Activated T-helper 17 cell treated with anti-CD3 and anti-CD28 coated beads, Interleukin-2, amount 50 U/mL, for 72 hours (primary cell): Measurements from ENCODE around the gene LRRC30. TPM values are rescaled to one million over a fixed set of nuclear protein-coding genes. Genes with fewer than 3 reads are reported as not detected.

Source experiments
- ATAC-seq: fragments of 150-1000 bp; cut with Tn5 transposase; replicated peaks from 2 replicates; pipeline ENCODE4 v1.10.0; 2021; ENCODE audit warnings: mild to moderate bottlenecking, moderate library complexity
- H3K27ac Mint-ChIP-seq: one replicate; pipeline ENCODE4 v1.8.0; 2022; ENCODE audit warnings: mixed read lengths
- H3K27me3 Mint-ChIP-seq: one replicate; pipeline ENCODE4 v1.8.0; 2022; ENCODE audit warnings: mixed read lengths
- H3K36me3 Mint-ChIP-seq: one replicate; pipeline ENCODE4 v1.8.0; 2022; ENCODE audit warnings: low read depth, mild to moderate bottlenecking, mixed read lengths
- H3K4me1 Mint-ChIP-seq: one replicate; pipeline ENCODE4 v1.8.0; 2022; ENCODE audit warnings: mixed read lengths
- H3K4me3 Mint-ChIP-seq: one replicate; pipeline ENCODE4 v1.8.0; 2022; ENCODE audit warnings: mild to moderate bottlenecking, mixed read lengths
- H3K9me3 Mint-ChIP-seq: one replicate; pipeline ENCODE4 v1.8.0; 2022; ENCODE audit warnings: mixed read lengths
- total RNA-seq, 2 donors: library from RNA; stranded (reverse); gene quantifications; one replicate each; pipeline ENCODE4 v1.2.3, GENCODE V29; 2022

LRRC30 gene
- total RNA-seq, 2 donors from 2014 or later, result not detected

GRCh38 chr18:7224198-7224597 lies 6.7 kb upstream of the LRRC30 start:
- ATAC-seq, result no peak
- no peaks in the 10 kb centered on the region for H3K27me3 Mint-ChIP-seq
- H3K4me3 Mint-ChIP-seq, result no peak overlapping the region
- H3K27ac Mint-ChIP-seq, result no peak overlapping the region
- no peaks in the 10 kb centered on the region for H3K9me3 Mint-ChIP-seq
- no peaks in the 10 kb centered on the region for H3K4me1 Mint-ChIP-seq
- no peaks in the 10 kb centered on the region for H3K36me3 Mint-ChIP-seq

- Mint-ChIP-seq H3K27me3 (no peaks in the 10 kb centered on the region), H3K4me3 (no peak overlapping the region), H3K27ac (no peak overlapping the region), H3K4me1 (no peaks in the 10 kb centered on the region), H3K36me3 (no peaks in the 10 kb centered on the region), H3K9me3 (no peaks in the 10 kb centered on the region)
- no peak for ATAC-seq
These were observed 1.3 kb downstream of the LRRC30 start for GRCh38 chr18:7232218-7232617.

GRCh38 chr18:7233134-7233810 lies 2.4 kb downstream of the LRRC30 start:
- Mint-ChIP-seq H3K9me3 (no peaks in the 10 kb centered on the region), H3K27ac (no peak overlapping the region), H3K4me3 (no peak overlapping the region), H3K36me3 (no peaks in the 10 kb centered on the region), H3K4me1 (no peaks in the 10 kb centered on the region), H3K27me3 (no peaks in the 10 kb centered on the region)
- ATAC-seq, result no peak

GRCh38 chr18:7234091-7234490 lies 3.2 kb downstream of the LRRC30 start:
- H3K27ac Mint-ChIP-seq, result no peak overlapping the region
- no peak overlapping the region for H3K4me3 Mint-ChIP-seq
- no peak for ATAC-seq
- H3K36me3 Mint-ChIP-seq, result no peaks in the 10 kb centered on the region
- no peaks in the 10 kb centered on the region for H3K27me3 Mint-ChIP-seq
- H3K4me1 Mint-ChIP-seq, result no peaks in the 10 kb centered on the region
- peaks cover 3% of the 10 kb centered on the region for H3K9me3 Mint-ChIP-seq

- no peak for ATAC-seq
- H3K4me1 Mint-ChIP-seq, result no peaks in the 10 kb centered on the region
- no peak overlapping the region for H3K27ac Mint-ChIP-seq
- no peak overlapping the region for H3K4me3 Mint-ChIP-seq
- no peaks in the 10 kb centered on the region for H3K27me3 Mint-ChIP-seq
- H3K9me3 Mint-ChIP-seq, result peaks cover 3% of the 10 kb centered on the region
- no peaks in the 10 kb centered on the region for H3K36me3 Mint-ChIP-seq
These were observed 4.1 kb downstream of the LRRC30 start for GRCh38 chr18:7234956-7235355.

- H3K27ac Mint-ChIP-seq, result no peak overlapping the region
- peaks cover 9% of the 10 kb centered on the region for H3K9me3 Mint-ChIP-seq
- H3K27me3 Mint-ChIP-seq, result no peaks in the 10 kb centered on the region
- no peaks in the 10 kb centered on the region for H3K4me1 Mint-ChIP-seq
- ATAC-seq, result no peak
- no peaks in the 10 kb centered on the region for H3K36me3 Mint-ChIP-seq
- H3K4me3 Mint-ChIP-seq, result no peak overlapping the region
These were observed 5.2 kb downstream of the LRRC30 start for GRCh38 chr18:7236072-7236471.

- Mint-ChIP-seq H3K36me3 (no peaks in the 10 kb centered on the region), H3K27me3 (no peaks in the 10 kb centered on the region)
- no peak for ATAC-seq
These were observed 6.0 kb downstream of the LRRC30 start for GRCh38 chr18:7236933-7237332.

GRCh38 chr18:7237673-7238272 lies 6.9 kb downstream of the LRRC30 start:
- Mint-ChIP-seq H3K27me3 (no peaks in the 10 kb centered on the region), H3K36me3 (no peaks in the 10 kb centered on the region), H3K4me1 (no peaks in the 10 kb centered on the region), H3K9me3 (peaks cover 9% of the 10 kb centered on the region), H3K27ac (no peak overlapping the region), H3K4me3 (no peak overlapping the region)
- no peak for ATAC-seq

More at GRCh38 chr18:7236933-7237332, 6.0 kb downstream of the LRRC30 start:
- Mint-ChIP-seq H3K9me3 (peaks cover 9% of the 10 kb centered on the region), H3K27ac (no peak overlapping the region), H3K4me3 (no peak overlapping the region), H3K4me1 (no peaks in the 10 kb centered on the region)

- Mint-ChIP-seq H3K27me3 (no peaks in the 10 kb centered on the region), H3K36me3 (no peaks in the 10 kb centered on the region), H3K4me1 (no peaks in the 10 kb centered on the region), H3K4me3 (no peak overlapping the region), H3K27ac (no peak overlapping the region), H3K9me3 (peaks cover 9% of the 10 kb centered on the region)
- no peak for ATAC-seq
These were observed 12.0 kb downstream of the LRRC30 start for GRCh38 chr18:7242926-7243325.

- Mint-ChIP-seq H3K4me1 (no peaks in the 10 kb centered on the region), H3K27ac (no peak overlapping the region), H3K9me3 (no peaks in the 10 kb centered on the region), H3K4me3 (no peak overlapping the region), H3K27me3 (no peaks in the 10 kb centered on the region), H3K36me3 (no peaks in the 10 kb centered on the region)
- ATAC-seq, result no peak
These were observed 18.0 kb downstream of the LRRC30 start for GRCh38 chr18:7248877-7249276.

GRCh38 chr18:7254163-7254562 lies 23.3 kb downstream of the LRRC30 start:
- Mint-ChIP-seq H3K4me3 (no peak overlapping the region), H3K27ac (no peak overlapping the region), H3K4me1 (no peaks in the 10 kb centered on the region), H3K27me3 (no peaks in the 10 kb centered on the region), H3K36me3 (no peaks in the 10 kb centered on the region), H3K9me3 (no peaks in the 10 kb centered on the region)
- ATAC-seq, result no peak

- Mint-ChIP-seq H3K4me3 (no peak overlapping the region), H3K27me3 (no peaks in the 10 kb centered on the region), H3K4me1 (no peaks in the 10 kb centered on the region), H3K36me3 (no peaks in the 10 kb centered on the region), H3K9me3 (no peaks in the 10 kb centered on the region), H3K27ac (no peak overlapping the region)
- no peak for ATAC-seq
These were observed 24.2 kb downstream of the LRRC30 start for GRCh38 chr18:7255054-7255453.

GRCh38 chr18:7255643-7256042 lies 24.8 kb downstream of the LRRC30 start:
- ATAC-seq, result no peak
- H3K4me3 Mint-ChIP-seq, result no peak overlapping the region
- no peaks in the 10 kb centered on the region for H3K36me3 Mint-ChIP-seq
- H3K27ac Mint-ChIP-seq, result no peak overlapping the region
- H3K27me3 Mint-ChIP-seq, result no peaks in the 10 kb centered on the region
- no peaks in the 10 kb centered on the region for H3K9me3 Mint-ChIP-seq
- no peaks in the 10 kb centered on the region for H3K4me1 Mint-ChIP-seq

- Mint-ChIP-seq H3K4me3 (no peak overlapping the region), H3K36me3 (no peaks in the 10 kb centered on the region), H3K27ac (no peak overlapping the region), H3K27me3 (no peaks in the 10 kb centered on the region), H3K9me3 (no peaks in the 10 kb centered on the region), H3K4me1 (no peaks in the 10 kb centered on the region)
- no peak for ATAC-seq
These were observed 25.9 kb downstream of the LRRC30 start for GRCh38 chr18:7256618-7257425.

GRCh38 chr18:7257426-7257740 lies 26.5 kb downstream of the LRRC30 start:
- no peak for ATAC-seq
- Mint-ChIP-seq H3K27ac (no peak overlapping the region), H3K27me3 (no peaks in the 10 kb centered on the region), H3K9me3 (no peaks in the 10 kb centered on the region), H3K36me3 (no peaks in the 10 kb centered on the region), H3K4me3 (no peak overlapping the region), H3K4me1 (no peaks in the 10 kb centered on the region)
